HG02840 (cell line): ENCODE results near the gene PIP4K2B.

Experiments used
- ATAC-seq: cut with Tn5 transposase; IDR thresholded peaks from one replicate; pipeline ENCODE4 v1.9.1; 2021; ENCODE audit warnings: mild to moderate bottlenecking, moderate library complexity, moderate number of reproducible peaks; ENCODE audit not compliant: unreplicated experiment, low FRiP score

Gene PIP4K2B

GRCh38 chr17:38746849-38747462, 52.4 kb downstream of the PIP4K2B start:
- ATAC-seq: no peak

GRCh38 chr17:38746004-38746848, 53.1 kb downstream of the PIP4K2B start:
- no peak for ATAC-seq

- no peak for ATAC-seq
These were observed 53.8 kb downstream of the PIP4K2B start for GRCh38 chr17:38745545-38745944.

GRCh38 chr17:38743556-38744171, 55.7 kb downstream of the PIP4K2B start:
- no peak for ATAC-seq

GRCh38 chr17:38742411-38743308, 56.7 kb downstream of the PIP4K2B start:
- ATAC-seq: no peak

GRCh38 chr17:38741921-38742410, 57.4 kb downstream of the PIP4K2B start:
- no peak for ATAC-seq

- no peak for ATAC-seq
These were observed 57.9 kb downstream of the PIP4K2B start for GRCh38 chr17:38741461-38741860.

GRCh38 chr17:38740806-38741205, 58.5 kb downstream of the PIP4K2B start:
- no peak for ATAC-seq

GRCh38 chr17:38740044-38740443, 59.3 kb downstream of the PIP4K2B start:
- ATAC-seq: no peak

- no peak for ATAC-seq
These were observed 60.1 kb downstream of the PIP4K2B start for GRCh38 chr17:38739305-38739704.

- ATAC-seq: no peak
These were observed 60.7 kb downstream of the PIP4K2B start for GRCh38 chr17:38738686-38739085.

- ATAC-seq: no peak
These were observed 61.2 kb downstream of the PIP4K2B start for GRCh38 chr17:38738007-38738662.

GRCh38 chr17:38735161-38735997, 64.0 kb downstream of the PIP4K2B start:
- ATAC-seq: no peak

- ATAC-seq: no peak
These were observed 65.1 kb downstream of the PIP4K2B start for GRCh38 chr17:38733982-38734973.

GRCh38 chr17:38733282-38733981, 65.9 kb downstream of the PIP4K2B start:
- no peak for ATAC-seq

GRCh38 chr17:38732376-38733281, 66.7 kb downstream of the PIP4K2B start:
- no peak for ATAC-seq
